ENCODE measurements around the gene SLC7A10. TPM values are rescaled to one million over a fixed set of nuclear protein-coding genes. Genes with fewer than 3 reads are reported as not detected.

SLC7A10 gene
- total RNA-seq, 2 experiments from 2014 or later = not detected

GRCh38 chr19:33268162-33268991 lies 42.7 kb upstream of the SLC7A10 start:
- Histone ChIP-seq H3K79me2 (ENCODE audit: insufficient read depth, low read depth, low read length) (no peaks in the 10 kb centered on the region), H3K36me3 (ENCODE audit: insufficient read depth, low read length) (no peaks in the 10 kb centered on the region), H2AFZ (ENCODE audit: low read length) (no peak overlapping the region), H3K4me1 (ENCODE audit: insufficient read depth, low read length, poor library complexity, severe bottlenecking) (no peaks in the 10 kb centered on the region), H3K9me3 (ENCODE audit: low read length) (no peaks in the 10 kb centered on the region), H3K27ac (ENCODE audit: low read depth, low read length, poor library complexity, severe bottlenecking) (no peak overlapping the region), H3K4me3 (ENCODE audit: low read depth, low read length, poor library complexity, severe bottlenecking) (no peak overlapping the region), H3K9me2 (ENCODE audit: insufficient read depth, low read length) (no peaks in the 10 kb centered on the region), H4K20me1 (ENCODE audit: insufficient read depth, low read length) (no peaks in the 10 kb centered on the region), H3K4me2 (ENCODE audit: low read length) (no peak overlapping the region)
- no peak for TF ChIP-seq CTCF (conservative IDR thresholded peaks at IDR 0.05; ENCODE audit: low read length)
- no peak for TF ChIP-seq EZH2phosphoT487 (IDR thresholded peaks at IDR 0.05; ENCODE audit: borderline replicate concordance, low read depth, low read length)
- BruUV-seq (replicated peaks) = no TSS peak
- CTCF ChIA-PET (ENCODE audit: unreplicated experiment) = no interaction called here
- POLR2A ChIA-PET = no interaction called here
- intact Hi-C loops (cut with micrococcal nuclease; ENCODE audit: unreplicated experiment) = no loop called here
- DNase-seq (ENCODE audit: low spot score) = no peak

GRCh38 chr19:33267706-33268105 lies 42.1 kb upstream of the SLC7A10 start:
- intact Hi-C loops (cut with micrococcal nuclease; ENCODE audit: unreplicated experiment) = no loop called here
- no peaks in the 10 kb centered on the region for H3K9me2 ChIP-seq (ENCODE audit: insufficient read depth, low read length)
- CTCF ChIA-PET (ENCODE audit: unreplicated experiment) = no interaction called here
- H3K4me2 ChIP-seq (ENCODE audit: low read length) = no peak overlapping the region
- no peaks in the 10 kb centered on the region for H3K36me3 ChIP-seq (ENCODE audit: insufficient read depth, low read length)
- DNase-seq (ENCODE audit: low spot score) = no peak
- POLR2A ChIA-PET = no interaction called here
- no peak overlapping the region for H3K4me3 ChIP-seq (ENCODE audit: low read depth, low read length, poor library complexity, severe bottlenecking)
- no peak overlapping the region for H2AFZ ChIP-seq (ENCODE audit: low read length)
- no TSS peak for BruUV-seq (replicated peaks)
- no peaks in the 10 kb centered on the region for H4K20me1 ChIP-seq (ENCODE audit: insufficient read depth, low read length)
- no peaks in the 10 kb centered on the region for H3K79me2 ChIP-seq (ENCODE audit: insufficient read depth, low read depth, low read length)
- H3K9me3 ChIP-seq (ENCODE audit: low read length) = no peaks in the 10 kb centered on the region
- H3K27ac ChIP-seq (ENCODE audit: low read depth, low read length, poor library complexity, severe bottlenecking) = no peak overlapping the region
- no peaks in the 10 kb centered on the region for H3K4me1 ChIP-seq (ENCODE audit: insufficient read depth, low read length, poor library complexity, severe bottlenecking)
- no peak for TF ChIP-seq CTCF (conservative IDR thresholded peaks at IDR 0.05; ENCODE audit: low read length)
- no peak for TF ChIP-seq EZH2phosphoT487 (IDR thresholded peaks at IDR 0.05; ENCODE audit: borderline replicate concordance, low read depth, low read length)

GRCh38 chr19:33266974-33267484 lies 41.4 kb upstream of the SLC7A10 start:
- ChIA-PET POLR2A (no interaction called here), CTCF (ENCODE audit: unreplicated experiment) (no interaction called here)
- no peak overlapping the region for H3K4me3 ChIP-seq (ENCODE audit: low read depth, low read length, poor library complexity, severe bottlenecking)
- H2AFZ ChIP-seq (ENCODE audit: low read length) = no peak overlapping the region
- H4K20me1 ChIP-seq (ENCODE audit: insufficient read depth, low read length) = no peaks in the 10 kb centered on the region
- H3K4me1 ChIP-seq (ENCODE audit: insufficient read depth, low read length, poor library complexity, severe bottlenecking) = no peaks in the 10 kb centered on the region
- H3K9me2 ChIP-seq (ENCODE audit: insufficient read depth, low read length) = no peaks in the 10 kb centered on the region
- H3K79me2 ChIP-seq (ENCODE audit: insufficient read depth, low read depth, low read length) = no peaks in the 10 kb centered on the region
- H3K9me3 ChIP-seq (ENCODE audit: low read length) = no peaks in the 10 kb centered on the region
- no peaks in the 10 kb centered on the region for H3K36me3 ChIP-seq (ENCODE audit: insufficient read depth, low read length)
- TF ChIP-seq EZH2phosphoT487 (IDR thresholded peaks at IDR 0.05; ENCODE audit: borderline replicate concordance, low read depth, low read length) (no peak), CTCF (conservative IDR thresholded peaks at IDR 0.05; ENCODE audit: low read length) (no peak)
- intact Hi-C loops (cut with micrococcal nuclease; ENCODE audit: unreplicated experiment) = no loop called here
- no peak for DNase-seq (ENCODE audit: low spot score)
- no peak overlapping the region for H3K4me2 ChIP-seq (ENCODE audit: low read length)
- BruUV-seq (replicated peaks) = no TSS peak
- H3K27ac ChIP-seq (ENCODE audit: low read depth, low read length, poor library complexity, severe bottlenecking) = no peak overlapping the region
